ENCODE results near the gene EFHC2.
"Not testable (repeated sequence)": the region's sequence is repeated elsewhere in the genome, so short reads cannot be mapped to it uniquely, and the experiment has no call there.

Gene EFHC2

GRCh38 chrX:44234116-44234515, 109.4 kb downstream of the EFHC2 start:
- DNase-seq (ENCODE audit: low spot score): no peak

GRCh38 chrX:44232081-44232480, 111.4 kb downstream of the EFHC2 start:
- DNase-seq (ENCODE audit: low spot score): no peak

- no peak for DNase-seq (ENCODE audit: low spot score)
Measured at GRCh38 chrX:44228621-44229020, 114.9 kb downstream of the EFHC2 start.

- no peak for DNase-seq (ENCODE audit: low spot score)
Measured at GRCh38 chrX:44227991-44228390, 115.5 kb downstream of the EFHC2 start.

- DNase-seq (ENCODE audit: low spot score): no peak
Measured at GRCh38 chrX:44225667-44226066, 117.8 kb downstream of the EFHC2 start.

DNA sequence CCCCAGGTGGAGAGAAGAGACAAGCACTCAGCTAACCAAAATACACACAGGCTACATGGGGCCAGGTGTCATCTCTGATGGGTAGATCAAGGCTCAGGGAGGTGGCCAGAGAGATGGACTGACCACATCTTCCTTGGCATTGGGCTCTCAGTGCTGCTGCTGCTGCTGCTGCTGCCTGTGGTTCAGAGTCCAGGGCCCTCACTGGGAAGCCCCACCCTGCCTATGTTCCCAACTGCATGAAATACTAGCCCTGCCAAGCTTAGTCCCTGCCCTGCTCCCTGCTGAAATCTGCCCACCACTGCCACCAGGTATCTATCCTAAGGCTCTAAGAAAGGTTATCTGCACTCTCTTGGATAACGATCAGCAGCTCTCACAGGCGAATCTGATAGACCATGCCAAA, 118.7 kb downstream of the EFHC2 start:
- DNase-seq (ENCODE audit: low spot score): no peak

DNA sequence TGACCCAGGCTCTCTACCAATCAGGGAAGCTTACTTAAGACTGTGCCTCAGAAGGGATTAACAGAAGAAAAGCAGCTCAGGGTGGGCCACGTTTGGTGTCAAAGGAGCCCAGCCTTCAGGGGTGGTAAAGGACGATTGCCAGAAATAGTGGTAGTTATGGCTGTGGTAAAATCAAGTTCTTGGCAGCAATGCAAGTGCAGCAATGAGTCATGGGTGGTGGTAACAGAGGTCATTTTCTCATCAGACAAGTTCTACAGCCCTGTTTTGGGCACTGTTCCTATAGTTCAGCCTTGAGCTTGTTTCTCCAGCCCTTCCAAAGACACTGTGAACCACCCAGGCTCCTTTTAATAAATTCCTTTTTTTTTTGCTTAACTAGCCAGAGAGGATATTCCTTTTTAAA, 120.3 kb downstream of the EFHC2 start:
- no peak for DNase-seq (ENCODE audit: low spot score)

DNA sequence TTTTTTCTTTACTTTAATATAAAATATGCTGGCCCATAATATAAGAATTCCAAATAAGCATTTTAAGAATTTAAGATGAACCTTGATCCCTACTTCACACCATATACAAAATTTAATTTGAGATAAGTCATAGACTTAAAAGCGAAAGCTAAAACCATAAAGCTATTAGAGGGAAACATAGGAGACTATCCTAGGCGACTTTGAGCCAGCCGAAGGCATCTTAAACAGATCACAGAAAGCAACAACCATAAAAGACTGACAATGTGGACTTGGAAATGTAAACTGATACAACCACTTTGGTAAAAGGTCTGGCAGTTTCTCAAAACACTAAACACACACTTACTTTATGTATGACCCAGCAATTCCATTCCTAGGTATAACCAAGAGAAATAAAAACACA, 125.0 kb downstream of the EFHC2 start:
- no peak for DNase-seq (ENCODE audit: low spot score)

GRCh38 chrX:44216171-44216570, 127.3 kb downstream of the EFHC2 start:
- DNase-seq (ENCODE audit: low spot score): no peak

- DNase-seq (ENCODE audit: low spot score): no peak
Measured at GRCh38 chrX:44203791-44204190, 139.7 kb downstream of the EFHC2 start.

DNA sequence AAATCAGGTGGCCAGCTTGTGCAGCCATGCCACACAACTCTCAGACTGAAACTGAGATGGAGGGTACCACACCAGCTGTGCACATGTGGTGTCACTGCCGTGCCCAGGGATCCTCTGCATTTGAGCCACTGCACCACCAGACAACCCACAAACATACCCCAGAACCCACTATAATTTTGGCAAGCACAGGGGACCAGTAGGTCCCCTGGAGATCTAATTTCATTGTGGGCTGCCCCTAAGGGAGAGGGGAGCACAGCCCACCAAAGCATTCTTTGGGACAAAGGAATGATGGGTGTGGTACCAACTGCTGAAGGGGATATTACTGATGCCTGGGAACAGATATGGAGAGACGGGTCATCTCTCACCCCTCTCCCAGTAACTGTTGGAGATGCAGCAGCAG, 140.9 kb downstream of the EFHC2 start:
- no peak for DNase-seq (ENCODE audit: low spot score)

DNA sequence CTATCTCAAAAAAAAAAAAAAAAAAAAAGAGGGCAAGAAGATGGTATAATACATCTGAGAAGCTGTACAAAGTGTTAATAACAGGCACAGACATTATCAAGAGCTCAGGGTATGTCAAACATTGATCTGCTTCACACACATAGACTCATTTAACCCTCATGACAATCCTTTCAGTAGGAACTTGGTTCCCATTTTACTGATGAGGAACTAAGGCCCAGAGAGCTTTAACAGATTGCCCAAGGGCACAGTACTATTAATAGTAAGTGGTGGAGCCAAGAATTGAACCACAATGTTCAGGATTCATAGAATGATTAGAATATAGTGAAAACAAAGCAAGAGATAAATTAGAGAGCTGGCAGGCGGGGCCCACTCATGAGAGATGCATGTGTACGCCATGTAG, 154.4 kb downstream of the EFHC2 start:
- no peak for DNase-seq (ENCODE audit: low spot score)

- not testable (repeated sequence) for DNase-seq (ENCODE audit: low spot score)
Measured at GRCh38 chrX:44187915-44188314, 155.6 kb downstream of the EFHC2 start.

DNA sequence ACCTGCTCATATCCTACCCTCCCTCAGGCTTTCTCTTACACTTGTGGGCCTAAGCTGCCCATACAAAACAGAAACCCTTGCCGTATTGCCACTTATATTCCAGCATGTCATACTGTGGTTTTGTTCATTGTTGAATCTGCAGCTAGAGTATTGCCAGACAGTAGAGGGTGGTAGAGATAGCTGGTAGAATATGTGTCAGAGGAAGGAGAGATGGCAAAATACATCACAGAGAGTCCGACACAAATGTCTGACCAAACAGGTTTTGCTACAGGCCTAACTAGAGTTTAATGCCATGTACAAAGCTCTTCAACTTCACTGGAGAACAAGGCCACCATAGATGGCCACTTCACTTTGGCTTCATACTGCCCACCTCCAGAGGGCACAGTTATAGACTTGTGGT, 160.1 kb downstream of the EFHC2 start:
- no peak for DNase-seq (ENCODE audit: low spot score)

- DNase-seq (ENCODE audit: low spot score): no peak
Measured at GRCh38 chrX:44178274-44179053, 165.0 kb downstream of the EFHC2 start.

- DNase-seq (ENCODE audit: low spot score): no peak
Measured at GRCh38 chrX:44175455-44175854, 168.0 kb downstream of the EFHC2 start.

GRCh38 chrX:44174061-44174460, 169.4 kb downstream of the EFHC2 start:
- DNase-seq (ENCODE audit: low spot score): no peak

DNA sequence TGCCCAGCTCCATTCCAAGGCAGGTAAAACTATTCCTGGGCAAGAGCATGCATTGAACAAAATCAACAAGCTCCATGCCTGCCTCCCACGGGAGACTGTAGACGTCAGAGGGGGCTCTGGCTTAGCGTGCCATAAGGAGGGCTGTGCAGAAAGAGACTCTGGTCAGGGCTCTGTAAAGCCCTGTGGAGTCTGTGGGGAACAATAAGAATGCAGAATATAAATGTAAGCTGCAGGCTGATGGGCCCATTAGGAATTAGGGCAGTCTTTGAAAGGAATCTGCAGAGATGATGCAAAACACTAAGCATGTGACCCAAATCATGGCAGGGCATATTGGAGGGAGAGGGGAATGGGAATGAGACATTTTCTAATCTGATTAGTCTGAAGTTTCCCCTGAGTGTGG, 170.3 kb downstream of the EFHC2 start:
- no peak for DNase-seq (ENCODE audit: low spot score)

GRCh38 chrX:44167116-44167515, 176.4 kb downstream of the EFHC2 start:
- no peak for DNase-seq (ENCODE audit: low spot score)

- DNase-seq (ENCODE audit: low spot score): no peak
Measured at GRCh38 chrX:44162964-44163475, 180.5 kb downstream of the EFHC2 start.

- no peak for DNase-seq (ENCODE audit: low spot score)
Measured at GRCh38 chrX:44157858-44158257, 185.6 kb downstream of the EFHC2 start.

DNA sequence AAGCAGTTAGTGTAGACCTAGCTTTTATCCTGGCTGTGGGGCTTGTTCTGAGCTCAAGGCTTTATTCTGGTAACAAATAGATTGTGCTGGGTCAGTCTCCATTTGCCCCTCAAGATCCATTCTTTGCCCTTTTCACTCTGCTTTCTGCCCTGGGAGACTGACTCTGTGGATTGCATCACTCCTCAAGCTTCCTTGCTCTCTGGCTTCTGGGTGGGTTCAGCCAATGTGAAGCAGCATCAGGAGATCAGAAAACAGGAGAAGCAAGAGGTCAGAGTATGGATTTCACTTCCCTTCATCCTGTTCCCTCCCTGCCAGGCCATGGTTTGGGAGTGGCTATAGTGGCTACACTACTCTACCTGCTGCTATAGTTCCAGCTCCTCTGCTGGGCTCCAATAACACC, 186.2 kb downstream of the EFHC2 start:
- no peak for DNase-seq (ENCODE audit: low spot score)

DNA sequence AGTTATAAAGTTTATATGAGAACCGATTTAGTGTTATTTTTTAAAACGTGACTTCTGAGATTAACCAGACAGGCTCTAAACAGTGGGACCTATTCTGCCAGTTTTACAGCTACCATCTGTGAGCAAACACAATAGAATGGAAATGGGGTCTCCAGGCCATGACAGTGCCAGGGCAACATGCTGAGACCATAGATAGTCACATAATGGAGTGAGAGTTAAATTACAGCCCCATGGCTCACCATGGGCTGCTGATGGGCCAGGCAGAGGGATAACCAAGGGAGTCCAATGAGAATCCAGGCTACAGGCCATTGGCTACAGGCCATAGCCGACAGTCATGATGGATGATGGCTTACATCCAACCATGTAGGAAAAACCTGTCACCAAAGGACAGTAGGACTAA, 186.7 kb downstream of the EFHC2 start:
- DNase-seq (ENCODE audit: low spot score): no peak

DNA sequence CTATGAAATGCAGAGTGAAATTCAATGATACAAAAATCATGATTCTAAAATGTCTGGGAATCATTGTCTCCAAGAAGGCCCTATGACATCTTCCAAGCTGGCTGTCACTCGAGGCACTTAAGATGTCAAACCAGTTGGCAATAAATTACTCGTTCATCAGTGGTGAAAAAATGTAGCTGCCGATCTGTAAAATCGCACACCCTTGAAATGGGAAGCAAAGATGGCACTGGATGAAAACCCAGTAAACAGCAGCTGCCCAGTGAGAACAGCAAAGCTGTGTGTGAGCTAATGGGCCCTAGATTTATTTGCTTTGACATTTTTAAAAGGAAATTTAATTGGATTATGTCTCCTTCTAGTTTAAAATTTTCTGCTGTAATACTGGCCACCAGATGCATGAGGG, 188.3 kb downstream of the EFHC2 start:
- DNase-seq (ENCODE audit: low spot score): no peak

All from CD4-positive, alpha-beta T cell treated with Interleukin-2 at 100 ng/mL for 4 hours (primary cell).